Mammary epithelial cell (primary cell): ENCODE measurements around the gene DIPK1B.

Experiments
- CTCF ChIP-seq, 2 donors: IDR thresholded peaks in 1 of 2; conservative IDR thresholded peaks in 1 of 2; 2 replicates each; pipeline ENCODE4 v1.5.1; 2011 to 2012; ENCODE audit warnings: inconsistent platforms in 2 of 2, low read length in 2 of 2, mild to moderate bottlenecking in 2 of 2, control low read depth in 1 of 2, low read depth in 1 of 2; ENCODE audit not compliant: insufficient read depth in 1 of 2; ENCODE audit errors: extremely low read depth in 1 of 2
- EZH2 ChIP-seq: IDR thresholded peaks from 2 replicates; pipeline ENCODE4 v1.6.1; 2012; ENCODE audit warnings: low read length, inconsistent platforms, borderline replicate concordance

GRCh38 chr9:136690104-136690805 lies 22.1 kb upstream of the DIPK1B start:
- no peak for TF ChIP-seq CTCF (conservative IDR thresholded peaks at IDR 0.05 in 1 of 2, IDR thresholded peaks at IDR 0.05 in 1 of 2; ENCODE audit: extremely low read depth in 1 of 2, insufficient read depth in 1 of 2, low read depth in 1 of 2, low read length in 2 of 2)
- no peak for TF ChIP-seq EZH2
